SU-DHL-6 (cell line): ENCODE results near the gene TRIM38.

Experiments used
- EZH2phosphoT487 ChIP-seq: fragments of 200-600 bp; sonication (generic), shearing (Covaris generic); conservative IDR thresholded peaks from 2 replicates; pipeline ENCODE4 v1.6.1; 2018; ENCODE audit warnings: mild to moderate bottlenecking, antibody characterized with exemption, low read length, moderate library complexity, mixed read lengths
- TF ChIP-seq, protein P1 (sequence below): fragments of 200-600 bp; sonication (generic); IDR thresholded peaks from one replicate; pipeline ENCODE4 v1.5.1; 2017; ENCODE audit warnings: antibody characterized with exemption, mild to moderate bottlenecking, low read length, moderate library complexity; ENCODE audit not compliant: insufficient read depth, poor library complexity, severe bottlenecking

DNA sequence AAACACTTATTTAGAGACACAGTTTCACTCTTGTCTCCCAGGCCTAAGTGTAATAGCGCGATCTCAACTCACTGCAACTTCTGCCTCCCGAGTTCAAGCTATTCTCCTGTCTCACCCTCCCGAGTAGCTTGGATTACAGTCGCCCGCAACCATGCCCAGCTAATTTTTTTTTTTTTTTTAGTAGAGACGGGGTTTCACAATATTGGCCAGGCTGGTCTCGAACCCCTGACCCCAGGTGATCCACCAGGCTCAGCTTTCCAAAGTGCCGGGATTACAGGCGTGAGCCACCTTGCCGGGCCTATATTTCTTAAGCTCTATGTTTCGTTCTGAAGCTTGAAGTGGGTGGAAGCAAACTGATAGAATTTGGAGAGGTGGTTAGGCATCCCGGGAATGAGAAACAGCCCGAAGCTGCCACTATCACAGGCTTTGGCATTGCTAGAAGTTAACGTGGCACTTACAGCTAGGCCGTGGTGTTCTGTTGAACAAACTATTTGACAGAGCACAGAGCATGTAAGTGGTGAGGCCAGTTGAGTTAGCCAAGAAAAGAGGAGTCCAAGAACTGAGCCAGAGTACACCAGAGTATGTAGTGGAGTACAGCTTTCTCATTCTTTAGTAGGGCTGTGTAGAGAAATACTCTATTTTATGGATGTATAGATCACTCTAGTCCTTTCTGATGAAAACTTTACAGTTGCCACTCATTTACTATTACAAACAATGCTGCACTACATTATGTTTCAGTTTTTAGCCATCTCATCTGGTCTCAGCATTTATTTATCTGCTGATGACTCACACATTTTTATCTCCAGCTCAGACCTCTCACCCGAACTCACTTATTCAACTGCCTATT lies 62.7 kb downstream of the TRIM38 start:
- no peak for TF ChIP-seq EZH2phosphoT487
- TF ChIP-seq, protein P1, sequence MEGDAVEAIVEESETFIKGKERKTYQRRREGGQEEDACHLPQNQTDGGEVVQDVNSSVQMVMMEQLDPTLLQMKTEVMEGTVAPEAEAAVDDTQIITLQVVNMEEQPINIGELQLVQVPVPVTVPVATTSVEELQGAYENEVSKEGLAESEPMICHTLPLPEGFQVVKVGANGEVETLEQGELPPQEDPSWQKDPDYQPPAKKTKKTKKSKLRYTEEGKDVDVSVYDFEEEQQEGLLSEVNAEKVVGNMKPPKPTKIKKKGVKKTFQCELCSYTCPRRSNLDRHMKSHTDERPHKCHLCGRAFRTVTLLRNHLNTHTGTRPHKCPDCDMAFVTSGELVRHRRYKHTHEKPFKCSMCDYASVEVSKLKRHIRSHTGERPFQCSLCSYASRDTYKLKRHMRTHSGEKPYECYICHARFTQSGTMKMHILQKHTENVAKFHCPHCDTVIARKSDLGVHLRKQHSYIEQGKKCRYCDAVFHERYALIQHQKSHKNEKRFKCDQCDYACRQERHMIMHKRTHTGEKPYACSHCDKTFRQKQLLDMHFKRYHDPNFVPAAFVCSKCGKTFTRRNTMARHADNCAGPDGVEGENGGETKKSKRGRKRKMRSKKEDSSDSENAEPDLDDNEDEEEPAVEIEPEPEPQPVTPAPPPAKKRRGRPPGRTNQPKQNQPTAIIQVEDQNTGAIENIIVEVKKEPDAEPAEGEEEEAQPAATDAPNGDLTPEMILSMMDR: no peak
